Peyer's patch (tissue), 4 donors: ENCODE results near the gene FOXQ1.

ENCODE experiments used
- POLR2A ChIP-seq, 2 donors: fragments of 450-650 bp; IDR thresholded peaks; one replicate each; pipeline ENCODE4 v1.5.1; 2017; ENCODE audit warnings: antibody characterized with exemption in 2 of 2, mild to moderate bottlenecking in 2 of 2, moderate library complexity in 2 of 2
- TF ChIP-seq, protein P1 (sequence below), 6 experiments: fragments of 450-650 bp in 4 of 6; fragments of 200-600 bp in 2 of 6; sonication (generic) in 1 of 6; IDR thresholded peaks; one replicate each; pipeline ENCODE4 v1.5.1; 2017 to 2019; ENCODE audit warnings: antibody characterized with exemption in 6 of 6, mild to moderate bottlenecking in 3 of 6, moderate library complexity in 1 of 6

GRCh38 chr6:1363729-1364572, 52.1 kb downstream of the FOXQ1 start:
- no peak for TF ChIP-seq POLR2A (IDR thresholded peaks at IDR 0.05)
- TF ChIP-seq, protein P1, sequence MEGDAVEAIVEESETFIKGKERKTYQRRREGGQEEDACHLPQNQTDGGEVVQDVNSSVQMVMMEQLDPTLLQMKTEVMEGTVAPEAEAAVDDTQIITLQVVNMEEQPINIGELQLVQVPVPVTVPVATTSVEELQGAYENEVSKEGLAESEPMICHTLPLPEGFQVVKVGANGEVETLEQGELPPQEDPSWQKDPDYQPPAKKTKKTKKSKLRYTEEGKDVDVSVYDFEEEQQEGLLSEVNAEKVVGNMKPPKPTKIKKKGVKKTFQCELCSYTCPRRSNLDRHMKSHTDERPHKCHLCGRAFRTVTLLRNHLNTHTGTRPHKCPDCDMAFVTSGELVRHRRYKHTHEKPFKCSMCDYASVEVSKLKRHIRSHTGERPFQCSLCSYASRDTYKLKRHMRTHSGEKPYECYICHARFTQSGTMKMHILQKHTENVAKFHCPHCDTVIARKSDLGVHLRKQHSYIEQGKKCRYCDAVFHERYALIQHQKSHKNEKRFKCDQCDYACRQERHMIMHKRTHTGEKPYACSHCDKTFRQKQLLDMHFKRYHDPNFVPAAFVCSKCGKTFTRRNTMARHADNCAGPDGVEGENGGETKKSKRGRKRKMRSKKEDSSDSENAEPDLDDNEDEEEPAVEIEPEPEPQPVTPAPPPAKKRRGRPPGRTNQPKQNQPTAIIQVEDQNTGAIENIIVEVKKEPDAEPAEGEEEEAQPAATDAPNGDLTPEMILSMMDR (IDR thresholded peaks at IDR 0.05): peak in 2 of 6 experiments; percentile 6 to 22
